Measurements from ENCODE around the gene STT3B. TPM values are rescaled to one million over a fixed set of nuclear protein-coding genes. Genes with fewer than 3 reads are reported as not detected.

STT3B gene
- total and polyA plus RNA-seq, 2 of the 13 experiments (the other 11 are each of a cell fraction or from before 2014, with no cell fraction given), result 85.0 to 205 TPM

DNA sequence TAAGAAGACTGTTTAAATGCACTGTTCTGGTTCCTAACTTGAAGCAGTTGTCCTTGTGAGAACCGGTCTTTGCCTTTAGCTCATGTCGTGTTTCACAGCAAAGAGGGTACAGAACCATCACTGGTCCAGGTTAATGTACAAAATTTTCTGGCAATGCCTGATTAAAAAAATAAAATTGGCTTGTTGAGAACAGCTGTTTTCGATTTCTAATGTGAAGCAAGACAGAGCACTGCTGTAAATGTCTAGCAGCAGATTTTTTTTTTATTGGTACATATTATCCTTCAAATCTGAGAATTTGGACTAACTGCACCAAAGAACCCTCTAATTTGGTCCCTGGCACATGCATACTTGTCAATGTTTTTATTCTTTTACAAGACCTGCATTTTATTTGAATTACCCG lies 103.3 kb downstream of the STT3B start:
- Histone ChIP-seq H3K36me3 (replicated peaks in 1 of 2; ENCODE audit: control insufficient read depth in 1 of 2, insufficient read depth in 2 of 2, low read length in 2 of 2) (peaks cover 3 to 29% of the 10 kb centered on the region in 2 experiments), H3K27me3 (ENCODE audit: control insufficient read depth in 1 of 2, insufficient read depth in 2 of 2, low read length in 2 of 2) (no peaks in the 10 kb centered on the region), H3K4me1 (ENCODE audit: insufficient read depth, low read length) (peaks cover 26% of the 10 kb centered on the region), H3K9ac (ENCODE audit: insufficient read depth, low read depth, low read length) (no peak overlapping the region), H3K27ac (ENCODE audit: extremely low read length, insufficient read depth, low read length) (peak overlapping the region; percentile 51), H3K79me2 (ENCODE audit: insufficient read depth, low read length) (no peaks in the 10 kb centered on the region), H3K4me3 (replicated peaks in 1 of 3; ENCODE audit: insufficient read depth in 1 of 3, low read depth in 2 of 3, low read length in 3 of 3) (no peak overlapping the region), H3K4me2 (ENCODE audit: low read depth, low read length) (no peak overlapping the region), H2AFZ (ENCODE audit: low read length) (no peak overlapping the region), H3K9me3 (ENCODE audit: low read length) (no peaks in the 10 kb centered on the region), H4K20me1 (ENCODE audit: insufficient read depth, low read length) (no peaks in the 10 kb centered on the region)
- intact Hi-C loops (cut with micrococcal nuclease; ENCODE audit: unreplicated experiment), result no loop called here
- FAIRE-seq (peak; percentile 4), DNase-seq (ENCODE audit: low spot score) (no peak), ATAC-seq (no peak)
- ChIA-PET POLR2A (no interaction called here), CTCF (ENCODE audit: low intra/inter-chr PET ratio, low total read pairs) (no interaction called here)
- in situ Hi-C loops (cut with HindIII; ENCODE audit: extremely low pct_ligation_motif_present, low pct_unique_long_range_greater_than_20kb), result no loop called here
- WGBS (ENCODE audit: low lambda C conversion rate), result 85% methylated on average over 4 of the region's 4 CpGs
- no peak for TF ChIP-seq SSRP1 (CRISPR knock-in tag; IDR thresholded peaks at IDR 0.05)
- no peak for TF ChIP-seq BORCS8-MEF2B (CRISPR knock-in tag; IDR thresholded peaks at IDR 0.05)
- no peak for TF ChIP-seq HDAC1 (CRISPR knock-in tag; IDR thresholded peaks at IDR 0.05)
- TF ChIP-seq, protein P1, sequence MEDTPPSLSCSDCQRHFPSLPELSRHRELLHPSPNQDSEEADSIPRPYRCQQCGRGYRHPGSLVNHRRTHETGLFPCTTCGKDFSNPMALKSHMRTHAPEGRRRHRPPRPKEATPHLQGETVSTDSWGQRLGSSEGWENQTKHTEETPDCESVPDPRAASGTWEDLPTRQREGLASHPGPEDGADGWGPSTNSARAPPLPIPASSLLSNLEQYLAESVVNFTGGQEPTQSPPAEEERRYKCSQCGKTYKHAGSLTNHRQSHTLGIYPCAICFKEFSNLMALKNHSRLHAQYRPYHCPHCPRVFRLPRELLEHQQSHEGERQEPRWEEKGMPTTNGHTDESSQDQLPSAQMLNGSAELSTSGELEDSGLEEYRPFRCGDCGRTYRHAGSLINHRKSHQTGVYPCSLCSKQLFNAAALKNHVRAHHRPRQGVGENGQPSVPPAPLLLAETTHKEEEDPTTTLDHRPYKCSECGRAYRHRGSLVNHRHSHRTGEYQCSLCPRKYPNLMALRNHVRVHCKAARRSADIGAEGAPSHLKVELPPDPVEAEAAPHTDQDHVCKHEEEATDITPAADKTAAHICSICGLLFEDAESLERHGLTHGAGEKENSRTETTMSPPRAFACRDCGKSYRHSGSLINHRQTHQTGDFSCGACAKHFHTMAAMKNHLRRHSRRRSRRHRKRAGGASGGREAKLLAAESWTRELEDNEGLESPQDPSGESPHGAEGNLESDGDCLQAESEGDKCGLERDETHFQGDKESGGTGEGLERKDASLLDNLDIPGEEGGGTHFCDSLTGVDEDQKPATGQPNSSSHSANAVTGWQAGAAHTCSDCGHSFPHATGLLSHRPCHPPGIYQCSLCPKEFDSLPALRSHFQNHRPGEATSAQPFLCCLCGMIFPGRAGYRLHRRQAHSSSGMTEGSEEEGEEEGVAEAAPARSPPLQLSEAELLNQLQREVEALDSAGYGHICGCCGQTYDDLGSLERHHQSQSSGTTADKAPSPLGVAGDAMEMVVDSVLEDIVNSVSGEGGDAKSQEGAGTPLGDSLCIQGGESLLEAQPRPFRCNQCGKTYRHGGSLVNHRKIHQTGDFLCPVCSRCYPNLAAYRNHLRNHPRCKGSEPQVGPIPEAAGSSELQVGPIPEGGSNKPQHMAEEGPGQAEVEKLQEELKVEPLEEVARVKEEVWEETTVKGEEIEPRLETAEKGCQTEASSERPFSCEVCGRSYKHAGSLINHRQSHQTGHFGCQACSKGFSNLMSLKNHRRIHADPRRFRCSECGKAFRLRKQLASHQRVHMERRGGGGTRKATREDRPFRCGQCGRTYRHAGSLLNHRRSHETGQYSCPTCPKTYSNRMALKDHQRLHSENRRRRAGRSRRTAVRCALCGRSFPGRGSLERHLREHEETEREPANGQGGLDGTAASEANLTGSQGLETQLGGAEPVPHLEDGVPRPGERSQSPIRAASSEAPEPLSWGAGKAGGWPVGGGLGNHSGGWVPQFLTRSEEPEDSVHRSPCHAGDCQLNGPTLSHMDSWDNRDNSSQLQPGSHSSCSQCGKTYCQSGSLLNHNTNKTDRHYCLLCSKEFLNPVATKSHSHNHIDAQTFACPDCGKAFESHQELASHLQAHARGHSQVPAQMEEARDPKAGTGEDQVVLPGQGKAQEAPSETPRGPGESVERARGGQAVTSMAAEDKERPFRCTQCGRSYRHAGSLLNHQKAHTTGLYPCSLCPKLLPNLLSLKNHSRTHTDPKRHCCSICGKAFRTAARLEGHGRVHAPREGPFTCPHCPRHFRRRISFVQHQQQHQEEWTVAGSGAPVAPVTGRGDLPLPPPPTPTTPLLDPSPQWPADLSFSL (CRISPR knock-in tag; IDR thresholded peaks at IDR 0.05), result no peak
- no peak for TF ChIP-seq NCOA5 (CRISPR knock-in tag; IDR thresholded peaks at IDR 0.05)
- TF ChIP-seq, protein P2, sequence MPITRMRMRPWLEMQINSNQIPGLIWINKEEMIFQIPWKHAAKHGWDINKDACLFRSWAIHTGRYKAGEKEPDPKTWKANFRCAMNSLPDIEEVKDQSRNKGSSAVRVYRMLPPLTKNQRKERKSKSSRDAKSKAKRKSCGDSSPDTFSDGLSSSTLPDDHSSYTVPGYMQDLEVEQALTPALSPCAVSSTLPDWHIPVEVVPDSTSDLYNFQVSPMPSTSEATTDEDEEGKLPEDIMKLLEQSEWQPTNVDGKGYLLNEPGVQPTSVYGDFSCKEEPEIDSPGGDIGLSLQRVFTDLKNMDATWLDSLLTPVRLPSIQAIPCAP (CRISPR knock-in tag; IDR thresholded peaks at IDR 0.05; ENCODE audit: low read depth), result no peak
- TF ChIP-seq KAT8 (CRISPR knock-in tag; IDR thresholded peaks at IDR 0.05), result no peak
- TF ChIP-seq ZNF337 (CRISPR knock-in tag; IDR thresholded peaks at IDR 0.05; ENCODE audit: borderline replicate concordance, low read depth), result no peak
- TF ChIP-seq ZNF224 (CRISPR knock-in tag; IDR thresholded peaks at IDR 0.05), result no peak
- no peak for TF ChIP-seq ZNF577 (CRISPR knock-in tag; IDR thresholded peaks at IDR 0.05; ENCODE audit: borderline replicate concordance, low read depth)
- TF ChIP-seq, protein P3, sequence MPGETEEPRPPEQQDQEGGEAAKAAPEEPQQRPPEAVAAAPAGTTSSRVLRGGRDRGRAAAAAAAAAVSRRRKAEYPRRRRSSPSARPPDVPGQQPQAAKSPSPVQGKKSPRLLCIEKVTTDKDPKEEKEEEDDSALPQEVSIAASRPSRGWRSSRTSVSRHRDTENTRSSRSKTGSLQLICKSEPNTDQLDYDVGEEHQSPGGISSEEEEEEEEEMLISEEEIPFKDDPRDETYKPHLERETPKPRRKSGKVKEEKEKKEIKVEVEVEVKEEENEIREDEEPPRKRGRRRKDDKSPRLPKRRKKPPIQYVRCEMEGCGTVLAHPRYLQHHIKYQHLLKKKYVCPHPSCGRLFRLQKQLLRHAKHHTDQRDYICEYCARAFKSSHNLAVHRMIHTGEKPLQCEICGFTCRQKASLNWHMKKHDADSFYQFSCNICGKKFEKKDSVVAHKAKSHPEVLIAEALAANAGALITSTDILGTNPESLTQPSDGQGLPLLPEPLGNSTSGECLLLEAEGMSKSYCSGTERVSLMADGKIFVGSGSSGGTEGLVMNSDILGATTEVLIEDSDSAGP (CRISPR knock-in tag; IDR thresholded peaks at IDR 0.05; ENCODE audit: borderline replicate concordance), result no peak
- TF ChIP-seq JUND (CRISPR knock-in tag; IDR thresholded peaks at IDR 0.05), result no peak
- TF ChIP-seq BCL6 (CRISPR knock-in tag; IDR thresholded peaks at IDR 0.05), result no peak
- TF ChIP-seq, protein P4, sequence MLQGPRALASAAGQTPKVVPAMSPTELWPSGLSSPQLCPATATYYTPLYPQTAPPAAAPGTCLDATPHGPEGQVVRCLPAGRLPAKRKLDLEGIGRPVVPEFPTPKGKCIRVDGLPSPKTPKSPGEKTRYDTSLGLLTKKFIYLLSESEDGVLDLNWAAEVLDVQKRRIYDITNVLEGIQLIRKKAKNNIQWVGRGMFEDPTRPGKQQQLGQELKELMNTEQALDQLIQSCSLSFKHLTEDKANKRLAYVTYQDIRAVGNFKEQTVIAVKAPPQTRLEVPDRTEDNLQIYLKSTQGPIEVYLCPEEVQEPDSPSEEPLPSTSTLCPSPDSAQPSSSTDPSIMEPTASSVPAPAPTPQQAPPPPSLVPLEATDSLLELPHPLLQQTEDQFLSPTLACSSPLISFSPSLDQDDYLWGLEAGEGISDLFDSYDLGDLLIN (CRISPR knock-in tag; IDR thresholded peaks at IDR 0.05; ENCODE audit: borderline replicate concordance), result no peak
- TF ChIP-seq MIXL1 (CRISPR knock-in tag; IDR thresholded peaks at IDR 0.05), result no peak
- no peak for TF ChIP-seq RBM22 (optimal IDR thresholded peaks at IDR 0.05; ENCODE audit: low read length)
- no TSS peak for BruUV-seq (replicated peaks)
